IPS-NIHi11 (cell line): ENCODE results near the gene KPNA6.
"Not testable (repeated sequence)": the region's sequence is repeated elsewhere in the genome, so short reads cannot be mapped to it uniquely, and the experiment has no call there.

ENCODE experiments used
- DNase-seq: peaks from one replicate; pipeline ENCODE4 v3.0.0; 2012; ENCODE audit warnings: mixed read lengths, low spot score

The KPNA6 gene

DNA sequence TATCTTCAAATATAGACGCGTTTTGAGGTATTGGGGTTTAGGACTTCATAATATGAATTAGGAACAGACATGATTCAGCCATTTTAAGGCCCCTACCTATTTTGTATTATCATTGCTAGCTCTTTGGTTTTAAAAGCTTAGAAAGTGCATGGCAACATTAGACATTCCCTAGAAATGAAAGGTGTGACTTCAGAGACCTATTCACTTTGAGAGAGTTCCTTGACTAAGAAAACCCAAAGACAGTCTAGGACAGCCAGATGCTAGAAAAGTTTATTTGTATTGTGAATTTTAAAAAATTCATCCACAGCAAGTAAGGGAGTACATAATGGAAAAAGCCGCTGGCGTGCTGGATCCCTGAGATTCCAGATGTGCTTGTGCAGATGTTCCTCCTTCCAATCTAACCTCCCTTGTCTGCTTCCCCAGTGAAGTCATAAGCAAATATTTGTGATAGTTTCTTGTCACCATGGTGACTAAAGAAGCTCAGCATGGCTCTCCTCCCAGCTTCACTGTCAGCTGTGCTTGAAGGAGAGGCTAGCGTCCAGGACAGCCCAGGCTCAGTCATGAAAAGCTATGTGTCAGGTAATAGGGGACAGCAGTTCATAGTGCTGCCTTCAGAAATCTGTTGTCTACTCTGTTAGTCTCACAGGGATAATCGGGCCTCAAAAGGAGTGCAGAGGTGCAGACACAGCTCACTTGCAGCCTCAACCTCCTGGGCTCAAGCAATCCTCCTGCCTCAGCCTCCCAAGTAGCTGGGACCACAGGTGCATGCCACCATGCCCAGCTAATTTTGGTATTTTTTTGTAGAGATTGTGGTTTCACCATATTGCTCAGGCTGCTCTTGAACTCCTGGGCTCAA, 34.8 kb downstream of the KPNA6 start:
- peak; percentile 39 for DNase-seq

DNA sequence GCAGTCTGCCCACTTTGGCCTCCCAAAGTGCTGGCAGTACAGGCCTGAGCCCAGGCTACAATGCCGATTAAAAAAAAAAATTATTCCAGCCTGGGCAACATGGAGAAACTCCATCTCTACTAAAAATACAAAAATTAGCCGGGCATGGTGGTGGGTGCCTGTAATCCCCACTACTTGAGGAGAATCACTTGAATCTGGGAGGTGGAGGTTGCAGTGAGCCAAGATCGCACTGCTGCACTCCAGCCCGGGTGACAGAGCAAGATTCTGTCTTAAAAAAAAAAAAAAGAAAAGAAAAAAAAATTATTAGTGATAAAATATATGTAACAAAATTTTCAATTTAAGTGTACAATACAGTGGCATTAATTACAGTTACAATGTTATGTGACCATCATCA, 35.4 kb downstream of the KPNA6 start:
- DNase-seq, result not testable (repeated sequence)

DNA sequence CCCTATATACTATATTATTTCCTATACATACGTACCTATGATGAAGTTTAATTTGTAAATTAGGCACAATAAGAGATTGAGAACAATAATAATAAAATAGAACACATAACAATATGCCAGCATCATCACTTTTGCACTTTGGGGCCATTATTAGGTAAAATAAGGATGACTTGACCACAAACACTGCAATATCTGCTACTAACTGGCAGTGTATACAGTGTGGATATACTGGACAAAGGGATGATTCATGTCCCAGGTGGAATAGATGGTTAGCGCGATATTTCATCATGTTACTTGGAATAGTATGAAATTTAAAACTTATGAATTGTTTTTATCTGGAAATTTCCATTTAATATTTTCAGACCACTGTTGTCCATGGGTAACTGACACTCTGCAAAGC, 36.2 kb downstream of the KPNA6 start:
- DNase-seq, result no peak

DNA sequence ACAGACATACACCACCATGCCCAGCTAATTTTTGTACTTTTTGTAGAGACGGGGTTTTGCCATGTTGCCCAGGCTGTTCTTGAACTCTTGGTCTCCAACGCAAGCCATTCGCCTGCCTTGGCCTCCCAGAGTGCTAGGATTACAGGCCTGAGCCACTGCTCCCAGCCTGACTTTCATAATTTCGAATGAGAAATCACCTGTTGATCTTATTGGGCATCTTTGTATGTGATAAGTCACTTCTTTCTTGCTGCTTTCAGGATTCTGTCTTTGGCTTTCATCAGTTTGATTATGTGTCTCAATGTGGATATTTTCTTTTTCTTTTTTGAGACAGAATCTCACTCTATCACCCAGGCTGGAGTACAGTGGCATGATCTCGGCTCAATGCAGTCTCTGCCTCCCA, 39.9 kb downstream of the KPNA6 start:
- DNase-seq, result not testable (repeated sequence)

DNA sequence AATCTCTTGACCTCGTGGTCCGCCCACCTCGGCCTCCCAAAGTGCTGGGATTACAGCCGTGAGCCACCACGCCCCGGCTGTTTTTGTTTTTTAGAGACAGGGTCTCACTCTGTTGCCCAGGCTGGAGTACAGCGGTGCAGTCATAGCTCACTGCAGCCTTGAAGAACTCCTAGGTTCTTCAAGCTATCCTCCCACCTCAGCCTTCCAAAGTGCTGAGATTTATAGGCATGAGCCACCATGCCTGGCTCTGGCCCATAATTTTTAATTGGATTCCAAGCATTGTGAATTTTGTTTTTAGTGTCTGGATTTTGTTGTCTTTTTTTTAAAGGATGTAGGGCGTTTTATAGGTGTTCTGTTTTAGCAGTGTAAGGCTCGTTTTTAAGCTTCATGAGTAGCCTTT, 43.0 kb downstream of the KPNA6 start:
- no peak for DNase-seq

DNA sequence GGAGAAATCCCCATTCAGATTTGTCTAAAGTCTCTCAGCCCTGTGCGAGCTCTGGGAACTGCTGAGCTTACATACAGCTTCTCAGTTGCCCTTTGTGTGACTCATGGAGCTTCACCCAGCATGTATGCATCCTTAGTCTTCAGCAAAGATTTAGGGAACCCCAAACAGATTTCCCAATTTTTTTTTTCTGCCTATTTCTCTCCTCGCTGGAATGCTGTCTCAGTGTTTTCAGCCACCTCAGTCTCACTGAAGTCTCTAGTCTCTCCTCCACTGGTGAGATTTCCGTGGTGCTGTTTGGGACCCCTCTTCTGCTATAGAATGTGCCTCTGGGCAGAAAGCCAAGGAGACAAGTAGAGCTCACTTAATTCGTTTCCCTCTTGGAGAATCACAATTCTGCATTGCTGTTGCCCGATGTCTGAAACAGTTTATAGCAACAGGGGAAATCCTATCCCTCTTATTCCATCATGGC, 43.5 kb downstream of the KPNA6 start:
- no peak for DNase-seq

DNA sequence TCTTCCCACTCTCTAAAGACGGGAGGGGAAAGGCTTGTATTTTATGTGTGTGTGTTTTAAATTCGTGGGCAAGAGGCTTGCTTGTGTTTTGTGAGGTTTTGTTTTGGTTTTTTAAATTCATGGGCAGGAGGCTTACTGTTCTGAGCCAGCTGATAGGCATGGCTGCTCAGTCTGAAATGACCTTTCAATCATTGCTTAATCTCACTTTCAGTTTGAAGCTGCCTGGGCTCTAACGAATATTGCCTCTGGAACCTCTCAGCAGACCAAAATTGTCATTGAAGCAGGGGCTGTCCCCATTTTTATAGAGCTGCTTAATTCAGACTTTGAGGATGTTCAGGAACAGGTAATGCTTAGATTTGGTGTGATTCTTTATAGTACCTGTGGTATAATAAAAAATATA, 51.3 kb downstream of the KPNA6 start:
- DNase-seq, result no peak

DNA sequence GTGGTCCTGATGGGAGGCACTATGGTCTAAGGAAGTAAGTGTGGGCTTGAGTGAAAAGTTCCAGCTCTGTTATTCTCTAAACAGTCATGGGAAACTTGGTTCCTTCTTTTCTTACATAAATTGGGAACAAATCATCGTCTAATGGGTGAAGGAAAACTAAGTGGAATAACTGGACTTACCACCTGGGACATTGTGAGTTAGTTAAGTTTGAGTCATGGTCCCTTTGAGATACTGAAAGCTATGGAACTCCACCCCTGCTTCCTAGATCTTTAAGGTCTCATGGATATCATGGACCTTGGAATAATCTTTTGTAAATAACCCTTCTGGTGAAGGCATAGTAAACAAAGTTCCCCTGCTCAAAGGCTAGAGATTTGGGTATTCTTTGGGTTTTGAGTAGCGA, 55.5 kb downstream of the KPNA6 start:
- no peak for DNase-seq

DNA sequence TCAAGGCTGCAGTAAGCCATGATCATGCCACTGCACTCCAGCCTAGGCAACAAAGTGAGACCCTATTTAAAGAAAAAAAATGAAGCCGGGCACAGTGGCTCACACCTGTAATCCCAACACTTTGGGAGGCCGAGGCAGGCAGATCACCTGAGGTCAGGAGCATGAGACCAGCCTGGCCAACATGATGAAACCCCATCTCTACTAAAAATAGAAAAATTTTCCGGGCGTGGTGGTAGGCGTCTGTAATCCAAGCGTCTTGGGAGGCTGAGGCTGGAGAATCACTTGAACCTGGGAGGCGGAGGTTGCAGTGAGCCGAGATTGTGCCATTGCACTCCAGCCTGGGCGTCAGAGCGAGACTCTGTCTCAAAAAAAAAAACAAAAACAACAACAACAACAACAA, 57.8 kb downstream of the KPNA6 start:
- DNase-seq, result not testable (repeated sequence)

DNA sequence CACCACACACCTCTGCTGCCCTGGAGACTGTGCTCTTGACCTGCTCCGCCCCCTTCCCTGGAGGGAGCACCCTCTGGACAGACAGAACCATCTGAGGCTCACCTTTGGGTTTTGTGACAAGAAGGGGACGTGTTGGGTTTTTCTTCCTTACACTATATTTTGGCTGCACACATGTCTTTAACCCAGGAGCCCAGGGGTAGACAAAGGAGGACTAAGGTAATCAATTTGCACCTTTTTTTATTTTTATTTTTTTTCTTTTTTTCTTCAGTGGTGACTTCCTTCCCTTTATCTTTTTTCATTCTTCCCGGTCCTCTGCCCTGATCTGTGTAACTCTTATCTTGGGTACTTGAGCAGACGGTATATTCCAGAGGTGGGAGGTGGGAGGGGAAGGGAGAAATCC, 63.1 kb downstream of the KPNA6 start:
- no peak for DNase-seq

DNA sequence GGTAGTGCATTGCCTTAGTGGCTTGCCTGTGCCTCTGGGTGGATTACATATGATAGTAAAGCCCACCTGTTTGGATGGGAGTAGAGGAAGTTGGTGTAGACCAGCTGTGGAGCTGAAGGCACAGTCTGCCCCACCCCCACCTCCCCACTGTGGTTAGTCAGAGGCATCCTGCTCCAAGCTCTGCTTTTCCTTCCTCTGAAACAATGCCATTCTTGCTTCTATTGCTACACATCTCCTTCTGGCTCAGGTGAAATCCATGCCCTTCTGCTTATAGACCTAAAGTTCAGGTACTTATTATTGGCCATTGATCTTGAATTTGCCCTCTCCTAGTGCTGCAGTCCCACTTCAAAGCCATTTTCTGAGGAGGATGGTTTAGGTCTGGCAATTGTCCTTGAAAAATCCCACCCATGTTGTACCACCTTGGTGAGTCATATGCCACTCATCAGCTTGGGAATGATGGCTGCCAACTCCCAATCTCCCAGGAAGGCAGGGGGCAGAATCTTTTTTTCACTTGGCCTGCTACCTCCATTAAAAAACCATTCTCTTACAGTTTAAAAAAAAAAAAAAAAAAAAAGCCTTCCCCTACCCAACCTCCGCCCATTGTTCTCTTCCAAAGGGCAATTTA, 64.9 kb downstream of the KPNA6 start:
- no peak for DNase-seq

DNA sequence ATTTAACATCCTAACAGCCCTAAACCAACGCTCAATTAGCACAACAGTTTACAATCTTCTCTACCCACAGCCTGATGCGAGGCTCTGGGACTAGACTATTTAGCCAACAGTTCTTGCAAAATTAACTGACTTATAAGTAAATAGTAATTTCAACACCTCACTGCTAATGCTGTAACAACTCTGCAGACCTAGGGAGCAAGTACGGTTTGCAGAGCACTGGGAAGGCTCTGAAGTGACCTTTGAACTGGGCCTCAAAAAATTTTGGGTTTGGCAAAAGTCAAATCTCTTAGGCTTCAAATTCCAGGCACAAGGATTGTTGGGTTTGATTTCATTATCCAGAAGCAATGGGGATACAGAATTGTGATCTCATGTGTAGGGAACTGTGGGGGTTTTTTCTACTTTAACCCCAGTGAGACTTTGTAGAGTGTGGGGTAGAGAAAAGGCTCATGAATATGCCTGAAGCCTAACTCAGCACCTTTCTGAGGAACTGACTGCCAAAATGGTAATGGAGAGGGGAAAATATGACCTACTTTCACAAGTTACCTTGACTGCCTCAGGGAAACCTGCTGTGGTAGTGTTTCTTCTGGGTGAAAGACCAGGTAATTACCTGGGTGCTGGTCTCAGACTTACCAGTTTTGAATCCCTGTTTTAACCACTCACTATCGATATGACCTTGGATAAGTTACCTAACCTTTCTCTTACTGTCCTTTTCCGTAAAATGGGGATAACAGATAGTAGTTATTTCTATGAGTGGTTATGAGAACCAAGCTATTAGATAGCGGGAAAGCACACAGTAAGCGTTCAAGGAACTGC, 70.7 kb downstream of the KPNA6 start:
- no peak for DNase-seq

DNA sequence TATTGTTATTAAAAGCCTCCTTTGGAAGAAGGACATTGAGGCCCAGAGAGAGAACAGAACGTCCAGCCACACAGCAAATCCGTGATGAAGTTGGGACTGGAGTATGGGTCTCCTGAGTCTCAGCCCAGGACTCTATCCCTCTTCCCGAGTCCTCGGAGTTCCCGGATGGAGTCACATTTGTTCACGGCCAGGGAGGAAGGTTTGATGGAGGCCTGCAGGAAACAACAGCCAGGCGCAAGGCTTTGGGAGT, 71.3 kb downstream of the KPNA6 start:
- DNase-seq, result no peak

DNA sequence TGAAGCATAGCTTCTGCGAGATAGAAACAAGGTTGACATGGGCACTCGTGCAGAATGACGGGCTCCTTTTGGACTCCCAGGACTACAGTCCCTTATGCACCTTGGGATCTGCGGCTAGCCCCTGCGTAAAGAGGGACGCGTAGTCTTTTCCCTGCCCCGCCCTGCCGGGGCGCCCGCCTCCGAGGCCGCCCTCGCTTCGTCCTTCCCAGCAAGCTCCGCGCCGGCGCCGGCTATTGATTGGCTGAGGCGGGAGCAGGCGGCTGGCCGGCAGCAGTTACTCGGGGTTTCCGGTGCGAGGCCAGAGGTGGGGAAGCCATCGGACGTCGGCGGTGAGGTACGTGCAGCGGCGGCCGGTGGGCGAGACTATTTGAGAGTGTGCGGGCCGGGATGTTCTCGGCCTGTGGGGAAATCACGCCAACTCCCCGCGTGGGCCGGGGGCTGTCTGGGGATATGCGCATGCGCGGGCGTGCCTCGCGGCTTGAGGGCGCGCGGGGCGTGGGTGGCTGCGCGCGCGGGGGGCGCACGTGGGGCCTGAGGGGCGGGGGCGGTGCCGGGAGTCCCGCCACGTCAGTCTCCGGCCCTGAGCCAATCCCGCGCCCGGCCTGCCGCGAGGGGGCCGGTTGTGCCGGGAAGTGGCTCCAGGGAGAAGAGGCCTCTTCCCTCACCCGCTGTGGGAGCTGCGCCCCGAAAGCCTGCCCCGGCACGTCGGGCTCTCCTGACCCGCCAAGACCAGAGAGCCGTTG, 71.8 kb downstream of the KPNA6 start, which contains the start of gene TXLNA:
Gene TXLNA, plus strand, starts transcription at position 233 of the 743 bp plus-strand sequence. CDS start 671 bp downstream, outside the sequence.
- DNase-seq, result peak; percentile 99

DNA sequence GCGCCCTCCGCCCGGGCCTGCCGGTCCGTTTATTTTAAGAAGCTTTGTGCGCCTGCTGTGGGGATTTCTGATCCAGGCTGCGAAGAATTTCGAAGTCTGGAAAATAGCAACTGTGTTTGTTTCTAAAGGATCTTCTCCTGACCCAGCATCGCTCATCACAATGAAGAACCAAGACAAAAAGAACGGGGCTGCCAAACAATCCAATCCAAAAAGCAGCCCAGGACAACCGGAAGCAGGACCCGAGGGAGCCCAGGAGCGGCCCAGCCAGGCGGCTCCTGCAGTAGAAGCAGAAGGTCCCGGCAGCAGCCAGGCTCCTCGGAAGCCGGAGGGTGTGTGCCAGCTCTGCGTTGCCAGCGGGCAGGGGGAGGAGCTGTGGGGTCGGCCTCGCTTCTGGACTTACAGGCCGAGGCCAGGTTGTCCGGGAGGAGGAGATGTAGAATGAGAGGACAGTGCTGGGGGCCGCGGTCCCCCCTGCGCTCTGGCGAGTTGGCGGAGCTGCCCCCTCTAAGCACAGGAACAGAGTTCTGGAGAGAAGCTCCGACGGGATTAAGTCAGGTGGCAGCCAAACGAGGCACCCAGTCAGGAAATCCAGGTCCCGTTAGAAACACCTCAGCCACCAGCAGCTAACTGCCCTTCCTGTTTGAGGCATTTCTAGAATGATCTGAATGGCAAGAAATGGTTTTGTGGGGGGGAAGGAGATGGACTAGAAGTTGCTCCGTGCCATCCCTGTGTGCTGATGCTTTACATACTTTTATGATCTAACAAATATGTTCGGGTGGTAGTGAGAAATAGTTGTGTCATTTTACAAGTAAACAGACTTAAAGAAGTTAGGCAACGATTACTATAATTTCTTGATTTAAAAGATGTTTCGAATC, 72.6 kb downstream of the KPNA6 start:
- peak; percentile 75 for DNase-seq

DNA sequence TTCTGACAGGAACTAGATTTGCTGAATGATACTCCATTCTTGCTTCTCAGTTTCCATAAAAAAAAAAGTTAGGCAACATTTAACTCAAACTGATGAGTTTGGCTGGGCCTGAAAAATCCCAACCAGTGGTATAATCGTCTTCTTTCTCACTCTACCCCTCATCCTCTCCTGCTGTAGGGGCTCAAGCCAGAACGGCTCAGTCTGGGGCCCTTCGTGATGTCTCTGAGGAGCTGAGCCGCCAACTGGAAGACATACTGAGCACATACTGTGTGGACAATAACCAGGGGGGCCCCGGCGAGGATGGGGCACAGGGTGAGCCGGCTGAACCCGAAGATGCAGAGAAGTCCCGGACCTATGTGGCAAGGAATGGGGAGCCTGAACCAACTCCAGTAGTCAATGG, 73.2 kb downstream of the KPNA6 start:
- DNase-seq, result no peak

DNA sequence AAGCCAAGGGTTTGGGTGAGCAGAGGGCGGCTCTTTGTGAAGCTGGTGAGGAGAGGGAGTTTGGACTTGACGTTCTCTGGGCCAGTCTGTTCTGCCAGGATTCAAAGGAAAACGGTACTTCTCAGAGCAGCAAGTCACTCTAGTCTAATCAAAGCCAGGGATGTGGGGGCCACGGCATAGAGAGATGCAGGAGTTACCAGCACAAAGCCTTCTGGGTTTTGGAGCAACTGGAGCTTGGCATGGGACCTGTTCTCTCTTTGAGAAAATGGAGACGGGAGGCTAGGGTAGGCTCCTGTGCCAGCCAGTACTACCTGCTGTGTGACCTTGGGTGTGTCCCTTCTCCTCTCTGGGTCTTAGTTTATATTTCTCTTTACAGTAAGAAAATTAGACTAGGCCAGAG, 73.7 kb downstream of the KPNA6 start:
- DNase-seq, result no peak

DNA sequence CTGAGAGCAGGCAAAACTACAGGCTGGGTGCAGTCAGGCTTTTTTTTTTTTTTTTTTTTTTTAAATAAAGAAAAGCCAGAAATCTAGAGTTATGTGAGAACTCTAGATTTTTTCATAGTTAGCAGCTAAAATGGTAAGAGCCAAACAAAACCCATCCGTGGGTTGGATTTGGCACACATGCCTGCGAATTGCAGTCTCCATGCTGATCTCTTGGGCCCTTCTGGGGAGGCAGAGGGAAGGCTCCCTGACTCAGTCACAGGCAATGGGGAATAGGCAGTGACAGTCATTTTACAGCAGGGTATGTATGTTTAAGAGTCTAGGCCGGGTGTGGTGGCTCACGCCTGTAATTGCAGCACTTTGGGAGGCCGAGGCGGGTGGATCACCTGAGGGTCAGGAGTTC, 74.2 kb downstream of the KPNA6 start:
- DNase-seq, result no peak

DNA sequence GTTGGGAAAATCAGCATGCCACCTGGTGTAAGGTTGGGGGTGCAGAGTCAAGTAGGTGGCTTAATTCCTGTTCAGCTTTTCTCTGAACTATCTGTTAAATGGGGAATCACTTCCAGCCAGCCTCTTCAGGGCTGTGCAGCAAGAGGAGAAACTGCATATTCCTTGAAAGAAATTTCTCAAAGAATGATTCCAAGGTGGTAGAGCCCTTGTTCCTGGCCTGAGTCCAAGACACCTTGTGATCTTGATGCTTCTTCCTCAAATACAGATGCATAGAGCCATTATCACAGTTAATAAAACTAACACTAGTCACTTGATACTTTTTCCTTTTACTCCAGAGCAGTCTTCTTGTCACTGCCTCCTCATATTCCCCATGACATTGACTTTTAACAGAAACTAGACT, 76.8 kb downstream of the KPNA6 start:
- no peak for DNase-seq

DNA sequence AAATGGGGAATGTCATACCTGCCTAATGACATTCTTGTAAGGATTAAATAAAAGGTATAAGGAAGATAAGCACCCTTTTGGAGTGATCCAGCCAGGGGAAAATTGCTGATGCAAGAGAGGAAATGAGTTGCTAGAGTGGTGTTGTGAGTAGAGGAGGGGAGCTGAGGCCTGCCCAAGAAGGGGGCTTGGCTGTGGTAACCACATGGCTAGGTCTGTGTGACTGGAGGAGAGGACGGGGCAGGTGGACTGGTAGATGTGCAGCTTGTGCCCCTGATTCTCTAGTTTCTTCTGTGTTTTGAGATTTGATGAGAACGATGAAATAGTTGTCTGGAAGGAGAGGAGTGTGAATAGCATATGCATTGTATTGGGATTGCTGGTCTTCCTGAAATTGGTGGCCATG, 78.2 kb downstream of the KPNA6 start:
- DNase-seq, result no peak

DNA sequence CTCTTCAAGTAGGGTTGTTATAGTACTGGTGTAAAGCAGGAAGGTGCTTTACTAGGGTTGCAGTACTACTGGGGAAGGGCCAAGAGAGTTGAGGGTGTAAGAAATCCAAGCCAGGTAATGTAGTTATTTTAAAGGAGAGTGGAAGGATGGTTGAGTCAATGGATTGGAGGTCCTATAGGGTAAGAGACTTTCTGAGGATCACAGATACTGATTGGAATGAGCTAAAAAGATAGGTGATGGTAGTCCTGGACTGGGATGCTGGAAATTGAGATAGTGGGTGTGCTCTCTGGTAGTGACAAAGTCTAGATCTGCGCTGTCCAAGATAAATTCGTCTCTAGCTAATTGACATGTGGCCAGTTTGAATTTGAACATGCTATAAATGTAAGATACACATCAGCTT, 78.6 kb downstream of the KPNA6 start:
- DNase-seq, result no peak
